GM19438 (cell line): ENCODE results near the gene RPL27A.

Source experiments
- ATAC-seq: cut with Tn5 transposase; IDR thresholded peaks from one replicate; pipeline ENCODE4 v1.9.1; 2021; ENCODE audit warnings: low read depth; ENCODE audit not compliant: unreplicated experiment

Gene RPL27A

GRCh38 chr11:8719721-8720120 is 37.1 kb downstream of the RPL27A start:
- no peak for ATAC-seq

GRCh38 chr11:8720352-8720751 is 37.8 kb downstream of the RPL27A start:
- no peak for ATAC-seq

- ATAC-seq = no peak
Observed at GRCh38 chr11:8720868-8721608, 38.4 kb downstream of the RPL27A start.

- no peak for ATAC-seq
Observed at GRCh38 chr11:8721609-8722500, 39.3 kb downstream of the RPL27A start.

- no peak for ATAC-seq
Observed at GRCh38 chr11:8722809-8723208, 40.2 kb downstream of the RPL27A start.

- ATAC-seq = no peak
Observed at GRCh38 chr11:8723711-8724110, 41.1 kb downstream of the RPL27A start.

GRCh38 chr11:8724682-8725081 is 42.1 kb downstream of the RPL27A start:
- ATAC-seq = no peak

GRCh38 chr11:8726395-8726794 is 43.8 kb downstream of the RPL27A start:
- ATAC-seq = no peak

GRCh38 chr11:8728563-8728962 is 46.0 kb downstream of the RPL27A start:
- no peak for ATAC-seq

GRCh38 chr11:8729067-8729466 is 46.5 kb downstream of the RPL27A start:
- no peak for ATAC-seq

- no peak for ATAC-seq
Observed at GRCh38 chr11:8729837-8730696, 47.5 kb downstream of the RPL27A start.

GRCh38 chr11:8730697-8731020 is 48.1 kb downstream of the RPL27A start:
- ATAC-seq = no peak

GRCh38 chr11:8731647-8732323 is 49.2 kb downstream of the RPL27A start:
- ATAC-seq = peak; percentile 51

- peak; percentile 71 for ATAC-seq
Observed at GRCh38 chr11:8732324-8732670, 49.7 kb downstream of the RPL27A start.

- ATAC-seq = peak; percentile 26
Observed at GRCh38 chr11:8732748-8733241, 50.2 kb downstream of the RPL27A start.

- ATAC-seq = no peak
Observed at GRCh38 chr11:8733852-8734251, 51.3 kb downstream of the RPL27A start.

- no peak for ATAC-seq
Observed at GRCh38 chr11:8735094-8735493, 52.5 kb downstream of the RPL27A start.

GRCh38 chr11:8739309-8739793 is 56.8 kb downstream of the RPL27A start:
- ATAC-seq = no peak
